Testis (tissue), 2 donors: ENCODE data around the gene OVOL1.

Experiments
- CTCF ChIP-seq, 3 experiments: fragments of 450-650 bp in 2 of 3; fragments of 200-600 bp in 1 of 3; sonication (generic) in 1 of 3; IDR thresholded peaks; one replicate each; pipeline ENCODE4 v1.5.1; 2016 to 2019; ENCODE audit warnings: antibody characterized with exemption in 3 of 3, mild to moderate bottlenecking in 2 of 3, moderate library complexity in 1 of 3
- POLR2A ChIP-seq: fragments of 450-650 bp; IDR thresholded peaks from one replicate; pipeline ENCODE4 v1.6.1; 2017; ENCODE audit warnings: antibody characterized with exemption, mild to moderate bottlenecking, moderate library complexity

- TF ChIP-seq CTCF (IDR thresholded peaks at IDR 0.05) (no peak), POLR2A (no peak)
These were observed 1.4 kb upstream of the OVOL1 start for GRCh38 chr11:65785319-65786007.
